Measurements from ENCODE around the gene ERCC1. TPM values are rescaled to one million over a fixed set of nuclear protein-coding genes. Genes with fewer than 3 reads are reported as not detected.

The ERCC1 gene
- total RNA-seq, 3 donors from 2014 or later: 37.7 to 51.2 (median 46.6) TPM

DNA sequence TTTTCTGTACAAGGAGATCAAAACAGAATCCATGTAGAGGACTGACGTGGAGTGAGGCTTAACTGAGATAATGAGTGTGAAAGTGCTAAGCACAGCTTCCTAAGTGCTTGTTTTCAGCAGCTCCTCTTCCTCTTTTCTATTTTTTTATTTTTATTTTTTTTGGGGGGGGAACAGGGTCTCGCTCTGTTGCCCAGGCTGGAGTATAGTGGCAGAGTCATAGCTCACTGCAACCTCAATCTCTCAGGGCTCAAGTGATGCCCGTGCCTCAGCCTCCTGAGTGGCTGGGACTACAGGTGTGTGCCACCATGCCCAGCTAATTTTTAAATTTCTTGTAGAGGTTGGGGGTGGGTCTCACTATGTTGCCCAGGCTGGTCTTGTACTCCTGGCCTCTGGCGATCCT, 38.5 kb upstream of the ERCC1 start:
- DNase-seq: no peak
- ATAC-seq: no peak
- Histone ChIP-seq H3K36me3 (ENCODE audit: low read depth) (no peaks in the 10 kb centered on the region), H3K9me3 (no peaks in the 10 kb centered on the region), H3K4me3 (no peak overlapping the region), H3K4me1 (ENCODE audit: low read depth) (peaks cover 4% of the 10 kb centered on the region)
- intact Hi-C loops (cut with DNase I, micrococcal nuclease): no loop called here
- TF ChIP-seq, protein P1, sequence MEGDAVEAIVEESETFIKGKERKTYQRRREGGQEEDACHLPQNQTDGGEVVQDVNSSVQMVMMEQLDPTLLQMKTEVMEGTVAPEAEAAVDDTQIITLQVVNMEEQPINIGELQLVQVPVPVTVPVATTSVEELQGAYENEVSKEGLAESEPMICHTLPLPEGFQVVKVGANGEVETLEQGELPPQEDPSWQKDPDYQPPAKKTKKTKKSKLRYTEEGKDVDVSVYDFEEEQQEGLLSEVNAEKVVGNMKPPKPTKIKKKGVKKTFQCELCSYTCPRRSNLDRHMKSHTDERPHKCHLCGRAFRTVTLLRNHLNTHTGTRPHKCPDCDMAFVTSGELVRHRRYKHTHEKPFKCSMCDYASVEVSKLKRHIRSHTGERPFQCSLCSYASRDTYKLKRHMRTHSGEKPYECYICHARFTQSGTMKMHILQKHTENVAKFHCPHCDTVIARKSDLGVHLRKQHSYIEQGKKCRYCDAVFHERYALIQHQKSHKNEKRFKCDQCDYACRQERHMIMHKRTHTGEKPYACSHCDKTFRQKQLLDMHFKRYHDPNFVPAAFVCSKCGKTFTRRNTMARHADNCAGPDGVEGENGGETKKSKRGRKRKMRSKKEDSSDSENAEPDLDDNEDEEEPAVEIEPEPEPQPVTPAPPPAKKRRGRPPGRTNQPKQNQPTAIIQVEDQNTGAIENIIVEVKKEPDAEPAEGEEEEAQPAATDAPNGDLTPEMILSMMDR (IDR thresholded peaks at IDR 0.05): no peak

DNA sequence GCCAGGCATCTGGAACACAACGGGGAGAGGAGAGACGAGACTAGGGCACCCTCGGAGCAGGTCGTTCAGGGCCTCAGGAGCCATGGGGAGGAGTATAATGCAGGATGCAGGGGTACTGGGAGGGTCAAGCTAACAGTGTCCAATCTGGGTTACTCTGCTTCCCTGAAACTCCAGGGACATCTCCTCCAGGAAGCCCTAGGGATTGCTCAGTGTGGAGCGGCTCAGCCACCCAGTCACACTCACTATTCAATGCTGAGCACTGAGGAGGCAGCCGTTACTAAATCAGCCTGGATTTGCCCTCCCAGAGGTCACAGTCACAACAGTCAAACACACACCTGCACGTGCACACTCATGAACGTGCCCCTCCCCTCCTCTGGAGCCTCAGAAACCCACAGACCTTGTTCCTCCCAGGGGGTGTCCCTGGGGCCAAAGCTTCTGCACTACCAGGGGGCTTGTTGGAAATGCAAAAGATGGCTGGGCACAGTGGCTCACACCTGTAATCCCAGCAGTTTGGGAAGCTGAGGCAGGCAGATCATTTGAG, 37.2 kb upstream of the ERCC1 start:
- H3K4me1 ChIP-seq (ENCODE audit: low read depth): peaks cover 4% of the 10 kb centered on the region
- no peak overlapping the region for H3K4me3 ChIP-seq
- no peaks in the 10 kb centered on the region for H3K9me3 ChIP-seq
- ATAC-seq (no peak), DNase-seq (no peak)
- intact Hi-C loops (cut with DNase I, micrococcal nuclease): no loop called here
- H3K36me3 ChIP-seq (ENCODE audit: low read depth): no peaks in the 10 kb centered on the region
- TF ChIP-seq, protein P1 (IDR thresholded peaks at IDR 0.05): no peak

DNA sequence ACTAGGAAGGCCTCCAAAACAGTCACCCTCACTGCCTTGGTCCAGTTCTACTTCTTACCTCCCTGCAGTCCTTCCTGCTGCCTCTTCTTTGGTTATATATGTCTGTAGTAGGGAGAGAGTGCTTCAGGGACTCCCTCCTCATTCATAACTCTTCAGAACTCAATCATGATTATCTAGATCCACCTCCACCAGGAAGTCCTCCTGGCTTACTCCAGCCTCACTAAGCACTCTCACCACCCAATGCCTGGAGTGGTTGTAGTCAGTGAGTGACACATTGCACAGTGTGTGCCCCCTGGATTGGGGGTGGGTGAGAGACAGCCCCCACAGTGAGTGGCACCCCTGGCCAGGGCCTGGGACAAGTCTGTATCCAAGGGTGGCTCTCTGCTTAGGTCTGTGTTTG, 34.1 kb upstream of the ERCC1 start:
- intact Hi-C loops (cut with DNase I, micrococcal nuclease): no loop called here
- Histone ChIP-seq H3K4me3 (no peak overlapping the region), H3K4me1 (ENCODE audit: low read depth) (peaks cover 15% of the 10 kb centered on the region), H3K36me3 (ENCODE audit: low read depth) (no peaks in the 10 kb centered on the region), H3K9me3 (no peaks in the 10 kb centered on the region)
- ATAC-seq: no peak
- no peak for DNase-seq
- TF ChIP-seq, protein P1 (IDR thresholded peaks at IDR 0.05): no peak

DNA sequence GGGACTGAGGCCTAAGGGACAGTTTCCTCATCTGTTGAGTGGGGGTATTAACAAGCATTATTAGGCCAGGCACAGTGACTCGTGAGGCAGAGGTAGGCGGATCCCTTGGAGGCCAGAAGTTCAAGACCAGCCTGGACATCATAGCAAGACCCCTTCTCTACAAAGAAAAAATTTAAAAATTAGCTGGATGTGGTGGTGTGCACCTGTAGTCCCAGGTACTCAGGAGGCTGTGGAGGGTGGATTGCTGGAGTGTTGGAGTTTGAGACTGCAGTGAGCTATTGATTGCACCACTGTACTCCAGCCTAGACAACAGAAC, 32.7 kb upstream of the ERCC1 start:
- H3K4me1 ChIP-seq (ENCODE audit: low read depth): peaks cover 19% of the 10 kb centered on the region
- no peaks in the 10 kb centered on the region for H3K36me3 ChIP-seq (ENCODE audit: low read depth)
- TF ChIP-seq, protein P1 (IDR thresholded peaks at IDR 0.05): no peak
- ATAC-seq (no peak), DNase-seq (no peak)
- intact Hi-C loops (cut with DNase I, micrococcal nuclease): no loop called here
- no peaks in the 10 kb centered on the region for H3K9me3 ChIP-seq
- no peak overlapping the region for H3K4me3 ChIP-seq

DNA sequence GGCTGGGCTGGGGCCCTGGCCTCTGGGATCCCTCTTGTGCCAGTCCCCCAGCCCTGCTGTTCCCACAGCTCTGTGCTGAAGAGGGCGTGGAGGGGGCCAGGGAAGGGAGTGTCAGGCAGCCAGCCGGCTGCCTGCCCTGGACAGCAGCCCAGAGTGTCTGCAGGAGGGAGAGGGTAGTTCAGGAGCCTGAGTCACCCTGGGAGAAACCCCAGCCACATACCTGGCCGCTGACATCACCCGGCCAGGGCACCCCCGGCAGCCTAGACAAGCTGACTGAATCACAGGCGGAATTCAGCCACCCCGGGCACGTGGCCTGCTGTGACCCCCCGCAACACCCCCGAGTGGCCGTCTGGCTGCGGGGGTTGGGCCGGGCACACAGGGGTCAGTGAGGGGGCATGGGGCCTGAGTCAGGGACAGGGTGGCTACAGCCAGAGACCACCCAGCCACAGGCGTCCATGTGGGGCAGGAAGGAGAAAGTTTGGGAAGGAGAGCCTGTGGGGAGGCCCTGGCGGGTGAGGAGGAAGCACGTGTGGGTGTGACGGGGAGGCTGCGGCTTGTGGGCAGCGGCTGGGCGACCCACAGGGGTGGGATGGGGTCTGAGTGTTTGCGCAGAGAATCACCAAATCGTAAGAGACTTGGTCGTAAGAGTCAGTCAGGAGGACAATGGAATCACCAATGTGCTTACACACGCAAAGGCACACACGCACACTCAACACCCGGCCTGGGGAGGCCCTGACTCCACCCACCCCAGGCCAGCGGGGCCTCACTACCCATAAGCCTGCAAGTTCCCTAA, 32.2 kb upstream of the ERCC1 start:
- ATAC-seq: peak; percentile 90
- Histone ChIP-seq H3K4me1 (ENCODE audit: low read depth) (peaks cover 22% of the 10 kb centered on the region), H3K4me3 (no peak overlapping the region), H3K36me3 (ENCODE audit: low read depth) (no peaks in the 10 kb centered on the region), H3K9me3 (no peaks in the 10 kb centered on the region)
- peak; percentile 89 to 95 (median 93) for DNase-seq
- TF ChIP-seq, protein P1 (IDR thresholded peaks at IDR 0.05): no peak
- intact Hi-C loops (cut with DNase I, micrococcal nuclease): no loop called here

Data from mucosa of descending colon (tissue), 3 donors.